Left forelimb (tissue), 1 donor: ENCODE measurements around the gene SP110.
"Not testable (repeated sequence)": the region's sequence is repeated elsewhere in the genome, so short reads cannot be mapped to it uniquely, and the experiment has no call there.

Experiments
- DNase-seq: peaks from one replicate; pipeline ENCODE4 v3.0.0-alpha.2; 2018; ENCODE audit warnings: low spot score

SP110 gene

GRCh38 chr2:230219419-230220331 lies at the start of gene SP110:
SP110 (minus strand) TSS chr2:230219984; CDS start chr2:230216927, 3,057 bp downstream.
- peak; percentile 88 for DNase-seq

DNA sequence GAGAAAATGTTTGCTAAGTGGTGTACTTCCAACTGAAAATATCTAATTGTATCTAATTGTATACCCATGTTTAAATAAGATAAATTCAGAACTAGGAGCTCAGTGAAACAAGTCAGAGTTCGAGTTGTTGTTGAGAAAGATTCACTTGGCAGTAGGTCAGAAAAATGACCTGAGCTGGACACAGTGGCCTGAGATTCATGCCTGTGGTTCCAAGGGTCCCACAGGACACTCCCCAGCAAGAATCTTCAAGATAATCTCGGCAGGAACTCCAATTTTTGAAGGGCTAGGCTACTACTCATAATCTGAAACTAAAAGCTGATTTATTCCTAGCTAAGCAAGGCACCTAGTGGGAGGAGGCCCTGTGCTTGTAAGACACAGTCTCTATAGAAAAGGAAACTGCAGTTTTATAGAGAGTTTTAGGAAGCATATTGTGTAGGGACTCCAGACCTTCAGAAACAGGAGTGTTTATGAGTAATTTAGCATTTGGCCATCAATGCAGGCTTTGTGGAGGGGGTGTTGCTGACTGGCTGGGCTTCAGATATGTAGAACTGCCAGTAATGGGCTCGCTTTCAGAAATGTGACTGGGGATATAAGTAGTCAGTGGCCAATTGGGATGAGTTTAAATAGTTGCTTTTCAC lies 48.9 kb upstream of the SP110 start:
- no peak for DNase-seq

GRCh38 chr2:230267556-230267955 lies 47.8 kb upstream of the SP110 start:
- no peak for DNase-seq

DNA sequence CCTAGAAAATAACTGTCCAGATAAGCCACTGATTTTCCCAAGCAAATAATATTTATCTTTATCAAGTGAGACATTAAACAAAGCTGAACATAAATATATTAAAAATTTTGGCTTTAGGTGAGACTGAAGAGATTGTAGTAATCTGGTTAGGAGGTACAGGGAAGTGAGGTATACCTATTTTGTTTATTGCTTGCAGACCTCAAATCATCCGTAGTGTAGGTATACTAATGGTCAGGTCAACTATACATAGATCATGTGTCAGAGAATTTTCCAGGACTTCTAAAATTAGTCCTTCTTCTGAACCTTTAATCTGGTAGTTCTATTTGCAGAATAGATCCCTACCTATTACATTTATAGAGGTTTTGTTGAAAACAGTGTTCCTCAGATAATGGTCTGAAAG lies 47.3 kb upstream of the SP110 start:
- DNase-seq: no peak

GRCh38 chr2:230266638-230267037 lies 46.9 kb upstream of the SP110 start:
- no peak for DNase-seq

DNA sequence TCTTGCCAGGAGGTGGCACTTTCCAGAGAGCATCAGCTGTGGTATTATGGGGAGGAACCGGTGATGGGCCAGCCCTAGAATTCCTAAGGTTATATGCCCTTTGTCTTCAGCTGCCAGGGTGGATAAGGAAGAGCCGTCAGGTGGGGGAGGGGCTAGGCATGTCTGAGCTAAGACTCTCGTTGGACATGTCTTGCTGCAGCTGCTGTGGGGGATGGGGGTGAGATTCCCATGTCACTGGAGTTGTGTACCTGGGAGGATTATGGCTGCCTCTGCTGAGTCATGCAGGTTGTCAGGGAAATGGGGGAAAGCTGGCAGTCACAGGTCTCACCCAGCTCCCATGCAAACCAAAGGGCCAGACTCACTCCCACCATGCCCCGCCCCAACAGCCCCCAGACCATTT lies 45.2 kb upstream of the SP110 start:
- DNase-seq: not testable (repeated sequence)

DNA sequence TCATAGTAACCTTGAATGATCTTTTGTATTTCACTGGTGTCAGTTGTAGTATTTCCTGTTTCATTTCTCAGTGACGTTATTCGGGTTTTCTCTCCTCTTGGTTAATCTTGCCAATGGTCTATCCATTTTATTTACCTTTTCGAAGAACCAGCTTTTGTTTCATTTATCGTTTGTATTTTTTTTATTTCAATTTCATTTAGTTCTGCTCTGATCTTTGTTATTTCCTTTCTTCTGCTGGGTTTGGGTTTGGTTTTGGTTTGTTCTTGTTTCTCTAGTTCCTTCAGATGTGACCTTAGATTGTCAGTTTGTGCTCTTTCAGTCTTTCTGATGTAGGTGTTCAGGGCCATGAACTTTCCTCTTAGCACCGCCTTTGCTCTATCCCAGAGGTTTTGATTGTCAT lies 42.5 kb upstream of the SP110 start:
- DNase-seq: no peak

GRCh38 chr2:230258483-230258882 lies 38.7 kb upstream of the SP110 start:
- DNase-seq: no peak

- no peak for DNase-seq
Observed at GRCh38 chr2:230256733-230257332, 37.0 kb upstream of the SP110 start.

DNA sequence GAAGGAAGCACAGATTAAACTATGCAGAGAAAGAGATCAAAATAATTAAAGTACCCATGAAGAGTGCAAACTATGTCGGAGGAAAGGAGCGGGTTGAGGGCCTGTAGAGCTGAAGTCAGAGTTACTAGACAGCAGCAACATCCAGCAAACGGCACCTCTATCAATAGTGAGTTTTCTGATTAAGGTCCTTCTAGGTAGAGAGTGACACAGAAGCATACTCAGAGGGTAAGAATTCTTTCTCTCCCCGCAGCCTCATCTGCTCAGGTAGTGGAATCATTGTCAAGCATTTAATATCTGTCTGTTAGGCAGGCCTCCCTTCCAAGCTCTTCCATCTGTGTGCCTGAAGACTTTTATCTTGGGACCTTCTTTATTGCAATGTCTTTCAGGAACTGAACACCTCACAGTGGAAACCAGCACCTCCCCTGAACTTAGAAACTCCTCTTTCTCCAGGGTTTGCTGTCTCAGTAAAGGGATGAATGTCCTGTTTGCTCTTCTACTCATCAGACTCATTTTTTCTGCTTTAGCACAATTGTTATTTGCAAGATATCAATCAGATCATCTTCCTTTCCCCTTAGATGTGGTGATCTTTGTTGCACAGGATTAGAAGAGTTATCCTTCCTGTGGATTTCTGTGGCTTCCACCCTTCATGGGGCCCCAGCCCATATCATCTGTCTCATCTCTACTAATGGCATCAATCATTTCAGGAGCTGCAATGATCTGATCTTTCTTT lies 34.5 kb upstream of the SP110 start:
- no peak for DNase-seq

GRCh38 chr2:230250231-230250630 lies 30.4 kb upstream of the SP110 start:
- no peak for DNase-seq

GRCh38 chr2:230246206-230246605 lies 26.4 kb upstream of the SP110 start:
- DNase-seq: no peak

- DNase-seq: no peak
Observed at GRCh38 chr2:230244211-230244610, 24.4 kb upstream of the SP110 start.

DNA sequence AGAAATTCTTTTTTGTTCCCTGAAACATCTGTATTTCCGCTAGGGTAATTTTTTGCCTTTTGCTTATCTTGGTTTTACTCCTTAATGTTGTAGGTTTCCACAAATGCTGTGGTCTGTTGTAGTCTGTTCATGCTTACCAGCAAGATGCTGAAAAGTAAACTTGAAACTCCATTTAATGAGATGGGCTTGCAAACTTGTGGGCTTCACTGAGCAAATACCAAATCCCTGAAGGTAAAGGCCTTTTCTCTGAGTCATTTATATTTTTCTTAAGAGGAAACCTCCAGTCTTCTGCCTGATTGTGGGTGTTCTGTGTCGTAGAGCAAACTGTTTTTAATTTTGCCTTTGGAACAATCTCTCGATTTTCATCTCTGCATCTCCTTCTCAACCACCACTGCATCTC lies 15.1 kb upstream of the SP110 start:
- DNase-seq: no peak

DNA sequence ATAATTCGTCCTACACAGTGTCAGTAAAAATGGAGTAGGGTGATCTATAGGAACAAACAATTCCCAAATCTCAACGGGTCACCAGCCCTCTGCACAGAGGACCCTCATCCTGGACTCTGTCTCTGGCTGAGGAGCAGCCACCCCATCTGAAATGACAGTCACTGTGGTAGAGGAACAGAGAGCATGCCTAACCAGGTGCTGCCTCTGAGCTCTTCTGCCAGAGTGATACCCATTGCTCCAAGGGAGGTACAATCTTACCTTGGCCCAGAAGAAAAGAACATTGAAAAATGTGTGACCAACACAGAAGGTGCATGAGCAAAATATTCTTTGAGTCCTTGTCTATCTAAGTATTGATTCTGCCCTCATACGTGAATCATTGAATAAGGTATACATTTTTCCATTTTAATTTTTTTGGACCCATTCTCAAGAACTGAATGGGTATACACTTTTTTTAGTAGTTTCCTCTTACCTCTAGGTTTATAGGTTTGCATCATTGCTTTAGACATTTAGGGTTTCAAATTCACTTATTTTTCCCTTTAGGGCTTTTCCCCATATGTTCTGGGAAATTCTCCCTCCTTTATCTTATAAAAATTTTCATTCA lies 14.4 kb upstream of the SP110 start:
- DNase-seq: no peak

- no peak for DNase-seq
Observed at GRCh38 chr2:230231251-230231650, 11.5 kb upstream of the SP110 start.

DNA sequence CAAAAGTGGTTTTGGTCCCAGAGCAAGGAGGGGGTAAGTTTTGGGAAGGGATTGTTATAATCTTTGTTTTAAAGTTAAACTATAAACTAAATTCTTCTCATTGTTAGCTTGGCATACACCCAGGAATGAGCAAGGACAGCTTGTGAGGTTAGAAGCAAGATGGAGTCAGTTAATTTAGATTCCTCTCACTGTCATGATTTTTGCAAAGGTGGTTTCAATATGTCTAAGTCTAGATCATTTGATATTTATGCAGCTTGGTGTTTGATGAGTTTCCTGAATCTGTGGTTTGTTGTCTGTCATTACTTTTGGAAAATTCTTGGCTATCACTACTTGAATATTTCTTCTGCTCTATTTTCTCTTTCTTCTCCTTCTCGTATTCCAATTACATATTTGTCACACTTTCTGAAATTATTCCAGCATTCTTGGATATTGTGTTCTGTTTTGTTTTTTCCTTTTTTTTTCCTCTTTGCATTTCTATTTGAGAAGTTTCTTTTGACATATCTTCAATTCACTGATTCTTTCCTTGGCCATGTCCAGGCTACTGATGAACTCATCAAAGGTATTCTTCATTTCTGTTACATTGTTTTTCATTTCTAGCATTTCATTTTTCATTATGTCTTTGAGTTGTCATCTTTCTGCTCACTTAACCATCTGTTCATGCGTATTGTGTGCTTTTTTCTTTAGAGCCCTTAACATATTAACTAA lies 10.9 kb upstream of the SP110 start:
- DNase-seq: no peak

GRCh38 chr2:230230087-230230486 lies 10.3 kb upstream of the SP110 start:
- DNase-seq: no peak

DNA sequence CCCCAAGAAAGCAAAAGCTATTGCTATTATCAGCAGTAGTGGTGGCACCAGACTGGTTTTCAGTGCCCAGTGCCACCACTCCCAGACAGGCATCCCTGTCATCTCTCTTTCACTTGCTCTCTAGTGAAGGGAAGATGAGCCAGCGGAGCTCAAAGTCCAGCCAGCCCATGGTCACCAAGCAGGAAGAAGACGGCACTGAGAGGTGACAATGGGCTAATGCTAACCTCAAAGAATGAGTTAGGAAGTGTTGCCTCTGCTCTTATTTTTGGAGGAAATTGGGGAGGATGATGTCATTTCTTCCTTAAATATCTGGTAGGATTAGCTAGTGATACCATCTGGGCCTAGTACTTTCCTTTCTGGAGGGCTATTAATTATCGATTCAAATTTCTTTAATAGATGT lies 7.4 kb upstream of the SP110 start:
- no peak for DNase-seq

- no peak for DNase-seq
Observed at GRCh38 chr2:230226051-230226551, 6.3 kb upstream of the SP110 start.

- no peak for DNase-seq
Observed at GRCh38 chr2:230225486-230225885, 5.7 kb upstream of the SP110 start, which contains the start of gene SP140. SP140 (plus strand) TSS chr2:230225736; CDS start chr2:230225845, 109 bp downstream.
